RKO (cell line): ENCODE results near the gene GJC1.

Experiments
- DNase-seq: peaks from one replicate; pipeline ENCODE4 v3.0.0-alpha.2; 2016; ENCODE audit warnings: low spot score

The GJC1 gene

GRCh38 chr17:44776628-44777393 is 53.3 kb downstream of the GJC1 start:
- no peak for DNase-seq

- peak; percentile 47 for DNase-seq
Observed at GRCh38 chr17:44775838-44776621, 54.1 kb downstream of the GJC1 start.

- peak; percentile 98 for DNase-seq
Observed at GRCh38 chr17:44775136-44775837, 54.8 kb downstream of the GJC1 start.

- DNase-seq: peak; percentile 87
Observed at GRCh38 chr17:44774271-44775135, 55.6 kb downstream of the GJC1 start.

GRCh38 chr17:44773140-44773539 is 56.9 kb downstream of the GJC1 start:
- no peak for DNase-seq

- no peak for DNase-seq
Observed at GRCh38 chr17:44772308-44773045, 57.6 kb downstream of the GJC1 start.

GRCh38 chr17:44770166-44770925 is 59.7 kb downstream of the GJC1 start:
- DNase-seq: no peak

GRCh38 chr17:44769647-44770084 is 60.4 kb downstream of the GJC1 start:
- no peak for DNase-seq

GRCh38 chr17:44769230-44769629 is 60.9 kb downstream of the GJC1 start:
- no peak for DNase-seq

- DNase-seq: no peak
Observed at GRCh38 chr17:44768505-44769142, 61.5 kb downstream of the GJC1 start.

- DNase-seq: no peak
Observed at GRCh38 chr17:44767493-44767892, 62.6 kb downstream of the GJC1 start.

GRCh38 chr17:44766409-44767038 is 63.6 kb downstream of the GJC1 start:
- no peak for DNase-seq

GRCh38 chr17:44765965-44766364 is 64.1 kb downstream of the GJC1 start:
- DNase-seq: no peak

GRCh38 chr17:44763170-44763569 is 66.9 kb downstream of the GJC1 start:
- DNase-seq: no peak

GRCh38 chr17:44761932-44762810 is 67.9 kb downstream of the GJC1 start:
- no peak for DNase-seq

GRCh38 chr17:44760474-44761308 is 69.4 kb downstream of the GJC1 start:
- DNase-seq: no peak

GRCh38 chr17:44759916-44760243 is 70.2 kb downstream of the GJC1 start:
- no peak for DNase-seq
